ENCODE measurements around the gene ZBED2. TPM values are rescaled to one million over a fixed set of nuclear protein-coding genes. Genes with fewer than 3 reads are reported as not detected.

The ZBED2 gene
- total RNA-seq, 1 experiment from 2014 or later: 0.07 TPM

GRCh38 chr3:111568911-111569310, 26.2 kb downstream of the ZBED2 start (continued):
- TF ChIP-seq AR (CRISPR knock-in tag; IDR thresholded peaks at IDR 0.05) (no peak), FOXP4 (CRISPR knock-in tag; IDR thresholded peaks at IDR 0.05) (no peak), RORB (CRISPR knock-in tag; IDR thresholded peaks at IDR 0.05) (no peak), ZNF416 (CRISPR knock-in tag; IDR thresholded peaks at IDR 0.05) (no peak), ATF3 (CRISPR knock-in tag; conservative IDR thresholded peaks at IDR 0.05) (no peak), ZNF317 (CRISPR knock-in tag; IDR thresholded peaks at IDR 0.05; ENCODE audit: borderline replicate concordance, low read depth) (no peak), EMX1 (CRISPR knock-in tag; IDR thresholded peaks at IDR 0.05) (no peak), FOXP1 (CRISPR knock-in tag; IDR thresholded peaks at IDR 0.05; ENCODE audit: borderline replicate concordance) (no peak), ZNF138 (CRISPR knock-in tag; conservative IDR thresholded peaks at IDR 0.05) (no peak), NR2C2 (CRISPR knock-in tag; IDR thresholded peaks at IDR 0.05) (no peak), E2F1 (CRISPR knock-in tag; IDR thresholded peaks at IDR 0.05) (no peak)

GRCh38 chr3:111568355-111568754, 26.8 kb downstream of the ZBED2 start:
- CTCF ChIA-PET: no interaction called here
- H3K27me3 Mint-ChIP-seq (ENCODE audit: low read depth): no peaks in the 10 kb centered on the region
- DNase-seq (ENCODE audit: low spot score) (no peak), ATAC-seq (no peak)
- POLR2A ChIA-PET: no interaction called here
- H3K4me3 Mint-ChIP-seq: no peak overlapping the region
- peaks cover 1% of the 10 kb centered on the region; the same call in 1 of the 2 replicates for H3K4me1 Mint-ChIP-seq
- no peaks in the 10 kb centered on the region for H3K9me3 Mint-ChIP-seq
- H3K36me3 Mint-ChIP-seq: no peaks in the 10 kb centered on the region
- no peak overlapping the region for H3K27ac Mint-ChIP-seq
- TF ChIP-seq ATF3 (CRISPR knock-in tag; conservative IDR thresholded peaks at IDR 0.05) (no peak), ATF6 (CRISPR knock-in tag; IDR thresholded peaks at IDR 0.05) (no peak), MYBL2 (CRISPR knock-in tag; IDR thresholded peaks at IDR 0.05) (no peak), ZNF396 (CRISPR knock-in tag; IDR thresholded peaks at IDR 0.05; ENCODE audit: borderline replicate concordance) (no peak), ZSCAN18 (CRISPR knock-in tag; IDR thresholded peaks at IDR 0.05) (no peak), NFATC4 (CRISPR knock-in tag; IDR thresholded peaks at IDR 0.05) (no peak), IRF2 (CRISPR knock-in tag; IDR thresholded peaks at IDR 0.05; ENCODE audit: borderline replicate concordance, low read depth) (no peak), CREB1 (CRISPR knock-in tag; IDR thresholded peaks at IDR 0.05) (no peak), EMX1 (CRISPR knock-in tag; IDR thresholded peaks at IDR 0.05) (no peak), TEAD1 (CRISPR knock-in tag; IDR thresholded peaks at IDR 0.05) (no peak), ZNF121 (CRISPR knock-in tag; IDR thresholded peaks at IDR 0.05) (no peak), ZNF512 (CRISPR knock-in tag; IDR thresholded peaks at IDR 0.05; ENCODE audit: borderline replicate concordance) (no peak), CREM (CRISPR knock-in tag; IDR thresholded peaks at IDR 0.05) (no peak), MXD4 (CRISPR knock-in tag; IDR thresholded peaks at IDR 0.05; ENCODE audit: borderline replicate concordance) (no peak)

Data from WTC11 (cell line).